Urothelium cell line (cell line): Measurements from ENCODE around the gene RUSC1.
"Not testable (repeated sequence)": the region's sequence is repeated elsewhere in the genome, so short reads cannot be mapped to it uniquely, and the experiment has no call there.

Source experiments
- DNase-seq: peaks from one replicate; pipeline ENCODE4 v3.0.0; 2011; ENCODE audit warnings: low spot score, mixed read lengths
- FAIRE-seq: peaks from 2 replicates; lab custom pipeline; 2011; peaks lifted over from hg19 to GRCh38; lab: Jason Lieb, UNC

RUSC1 gene

DNA sequence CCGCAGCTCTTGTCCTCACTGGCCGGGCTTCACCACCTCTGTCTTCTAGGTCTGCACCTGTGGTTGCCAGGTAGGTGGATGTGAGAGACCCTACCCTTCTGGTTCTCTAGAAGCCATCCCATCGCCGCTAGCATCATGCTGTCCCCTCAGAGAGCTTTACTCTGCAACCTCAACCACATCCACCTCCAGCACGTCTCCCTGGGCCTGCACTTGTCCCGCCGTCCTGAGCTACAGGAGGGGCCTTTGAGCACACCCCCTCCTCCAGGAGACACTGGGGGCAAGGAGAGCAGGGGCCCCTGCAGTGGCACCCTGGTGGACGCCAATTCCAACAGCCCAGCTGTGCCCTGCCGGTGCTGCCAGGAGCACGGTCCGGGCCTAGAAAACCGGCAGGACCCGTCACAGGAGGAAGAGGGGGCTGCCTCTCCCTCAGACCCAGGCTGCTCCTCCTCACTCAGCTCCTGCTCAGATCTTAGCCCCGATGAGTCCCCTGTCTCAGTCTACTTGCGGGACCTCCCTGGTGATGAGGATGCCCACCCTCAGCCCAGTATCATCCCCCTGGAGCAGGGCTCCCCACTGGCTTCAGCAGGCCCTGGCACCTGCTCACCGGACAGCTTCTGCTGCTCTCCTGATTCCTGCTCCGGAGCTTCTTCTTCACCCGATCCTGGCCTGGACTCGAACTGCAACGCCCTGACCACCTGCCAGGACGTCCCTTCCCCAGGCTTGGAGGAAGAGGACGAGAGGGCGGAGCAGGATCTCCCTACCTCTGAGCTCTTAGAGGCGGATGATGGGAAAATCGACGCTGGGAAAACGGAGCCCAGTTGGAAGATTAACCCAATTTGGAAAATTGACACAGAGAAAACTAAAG is 1.2 kb downstream of the RUSC1 start:
- DNase-seq = no peak
- no peak for FAIRE-seq

DNA sequence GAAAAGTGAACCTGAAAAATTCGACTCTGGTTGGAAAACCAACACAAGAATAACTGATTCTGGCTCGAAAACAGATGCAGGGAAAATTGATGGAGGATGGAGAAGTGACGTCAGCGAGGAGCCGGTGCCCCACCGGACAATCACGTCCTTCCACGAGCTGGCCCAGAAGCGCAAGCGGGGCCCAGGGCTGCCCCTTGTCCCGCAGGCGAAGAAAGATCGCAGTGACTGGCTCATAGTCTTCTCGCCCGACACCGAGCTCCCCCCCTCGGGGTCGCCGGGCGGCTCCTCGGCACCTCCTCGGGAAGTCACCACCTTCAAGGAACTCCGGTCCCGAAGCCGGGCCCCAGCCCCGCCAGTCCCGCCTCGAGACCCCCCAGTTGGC is 1.9 kb downstream of the RUSC1 start:
- no peak for DNase-seq
- no peak for FAIRE-seq

DNA sequence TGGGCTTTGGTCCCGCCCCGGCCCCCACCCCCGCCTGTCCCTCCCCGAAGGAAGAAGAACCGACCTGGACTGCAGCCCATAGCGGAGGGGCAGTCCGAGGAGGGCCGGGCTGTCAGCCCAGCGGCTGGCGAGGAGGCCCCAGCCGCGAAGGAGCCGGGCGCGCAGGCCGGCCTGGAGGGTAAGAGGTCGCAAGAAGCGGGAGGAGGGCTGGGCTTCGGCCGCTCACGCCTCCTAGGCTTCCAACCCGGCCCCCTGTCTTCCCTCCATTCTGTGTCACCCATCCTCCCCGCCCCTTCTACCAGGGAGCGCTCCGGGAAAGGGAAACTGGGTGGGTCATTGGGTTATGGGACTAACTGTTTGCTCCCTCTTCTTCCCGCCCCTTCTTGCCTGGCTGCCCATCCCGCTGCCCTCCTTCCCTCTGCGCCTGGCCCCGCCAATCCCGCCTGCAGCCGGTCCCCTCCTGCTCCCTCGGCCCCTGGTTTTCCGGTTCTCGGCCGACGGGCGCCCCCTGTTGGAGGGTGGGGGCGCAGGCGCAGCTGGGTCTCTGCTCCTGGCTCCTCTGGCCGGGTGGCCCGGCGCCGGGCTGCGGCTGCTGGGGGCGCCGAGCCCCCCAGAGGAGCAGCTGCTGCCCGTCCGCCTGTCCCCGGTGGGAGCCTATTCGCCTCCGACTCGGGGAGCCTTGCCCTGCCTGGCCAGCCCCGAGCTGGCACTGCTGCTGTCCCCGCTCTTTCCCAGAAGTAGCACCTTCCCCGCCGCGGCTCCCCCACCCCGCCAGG is 2.4 kb downstream of the RUSC1 start:
- peak; percentile 91 for DNase-seq
- FAIRE-seq = peak; percentile 13

DNA sequence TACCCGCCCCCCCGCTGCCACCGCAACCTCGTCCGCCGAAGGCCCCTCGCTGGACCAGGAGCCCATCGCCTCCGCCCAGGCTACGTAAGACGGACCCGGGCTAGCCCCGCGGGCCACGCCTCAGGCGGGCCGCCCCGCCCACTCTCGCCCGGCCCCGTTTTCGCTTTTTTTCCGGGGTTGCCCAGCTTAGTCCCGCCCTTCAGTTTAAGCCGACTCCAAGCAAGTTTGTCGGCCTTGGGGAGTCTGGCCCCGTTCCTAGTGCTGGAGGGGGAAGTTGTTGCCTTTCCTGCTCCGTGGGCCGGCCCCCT is 3.0 kb downstream of the RUSC1 start:
- FAIRE-seq (peak; percentile 90), DNase-seq (peak; percentile 88)

DNA sequence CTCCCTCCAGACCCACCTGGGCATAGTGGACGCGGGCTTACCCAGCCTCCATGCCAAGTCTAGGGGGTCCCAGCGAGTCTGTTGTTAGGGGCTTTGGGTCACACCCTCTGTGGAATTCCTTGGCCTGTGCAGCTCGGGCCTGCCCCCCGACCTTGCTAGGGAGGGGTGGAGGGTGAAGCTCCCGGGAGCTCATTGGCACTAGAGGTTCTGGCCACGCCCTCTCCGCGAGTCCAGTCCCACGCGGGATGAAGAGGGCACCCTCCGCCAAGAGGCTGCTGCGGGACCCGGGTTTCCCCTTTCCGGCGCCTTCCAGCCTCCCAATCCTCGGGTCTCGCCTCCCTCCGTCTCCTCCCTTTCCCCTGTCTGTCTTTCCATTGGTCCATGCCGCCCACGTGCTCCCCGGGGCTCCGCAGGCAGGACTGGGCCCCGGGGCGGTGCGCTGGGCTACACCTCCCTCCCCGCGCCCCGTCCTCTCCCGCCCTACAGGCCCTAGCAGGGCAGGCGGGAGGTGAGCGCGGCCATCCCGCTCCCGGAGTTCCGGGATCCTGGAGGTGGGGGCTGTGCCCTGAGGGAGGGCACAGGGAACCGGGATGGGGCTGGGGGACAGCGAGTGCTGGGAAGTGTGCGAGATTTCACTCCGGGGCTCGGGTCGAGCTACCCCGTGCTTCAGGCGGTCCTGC is 3.5 kb downstream of the RUSC1 start:
- FAIRE-seq = peak; percentile 87
- peak; percentile 97 for DNase-seq

DNA sequence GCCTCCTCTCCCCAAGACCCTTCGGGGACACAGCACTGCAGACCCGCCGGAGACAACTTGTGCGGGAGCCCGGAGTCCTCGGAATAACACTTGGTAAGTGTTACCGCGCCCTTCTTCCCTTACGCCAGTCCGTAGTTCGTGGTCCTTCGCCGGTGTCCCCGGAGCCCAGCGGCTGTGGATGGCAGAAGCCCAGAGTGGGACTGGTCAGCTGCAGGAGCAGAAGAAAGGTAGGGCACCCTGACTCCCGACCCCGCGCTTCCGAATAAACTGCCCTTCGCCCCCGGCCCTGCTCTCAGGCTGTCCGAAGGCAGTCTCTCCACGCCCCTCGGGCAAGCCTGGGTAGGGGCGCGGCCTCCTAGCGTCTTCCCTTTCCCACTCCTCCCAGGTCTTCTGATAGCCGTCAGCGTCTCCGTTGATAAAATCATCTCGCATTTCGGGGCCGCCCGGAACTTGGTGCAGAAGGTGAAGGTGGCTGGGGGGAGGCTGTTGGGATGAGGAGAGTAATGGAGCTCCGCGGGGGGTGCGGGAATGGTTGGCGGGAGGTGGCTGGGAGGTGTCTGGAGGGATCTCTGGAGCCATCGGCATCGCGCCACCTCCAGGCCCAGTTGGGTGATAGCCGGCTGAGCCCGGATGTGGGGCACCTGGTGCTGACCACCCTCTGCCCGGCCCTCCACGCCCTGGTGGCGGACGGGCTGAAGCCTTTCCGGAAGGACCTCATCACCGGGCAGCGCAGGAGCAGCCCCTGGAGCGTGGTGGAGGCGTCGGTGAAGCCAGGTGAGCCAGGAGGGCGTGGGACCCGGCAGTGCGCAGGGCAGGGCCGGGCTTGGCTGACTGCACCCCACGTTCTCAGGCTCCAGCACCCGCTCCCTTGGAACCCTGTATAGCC is 4.3 kb downstream of the RUSC1 start:
- DNase-seq (peak; percentile 81), FAIRE-seq (no peak)

DNA sequence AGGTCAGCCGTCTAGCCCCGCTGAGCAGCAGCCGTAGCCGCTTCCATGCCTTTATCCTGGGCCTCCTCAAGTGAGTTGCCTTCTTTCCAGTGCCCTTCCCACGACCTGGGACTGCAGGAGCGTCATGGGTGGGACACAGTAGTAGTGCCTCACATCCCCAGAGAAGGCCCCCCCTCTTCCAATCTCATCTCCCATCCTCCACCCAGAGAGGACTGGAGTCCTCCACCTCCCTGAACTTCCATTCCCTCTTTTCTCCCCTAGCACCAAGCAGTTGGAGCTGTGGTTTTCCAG is 4.9 kb downstream of the RUSC1 start:
- FAIRE-seq = no peak

DNA sequence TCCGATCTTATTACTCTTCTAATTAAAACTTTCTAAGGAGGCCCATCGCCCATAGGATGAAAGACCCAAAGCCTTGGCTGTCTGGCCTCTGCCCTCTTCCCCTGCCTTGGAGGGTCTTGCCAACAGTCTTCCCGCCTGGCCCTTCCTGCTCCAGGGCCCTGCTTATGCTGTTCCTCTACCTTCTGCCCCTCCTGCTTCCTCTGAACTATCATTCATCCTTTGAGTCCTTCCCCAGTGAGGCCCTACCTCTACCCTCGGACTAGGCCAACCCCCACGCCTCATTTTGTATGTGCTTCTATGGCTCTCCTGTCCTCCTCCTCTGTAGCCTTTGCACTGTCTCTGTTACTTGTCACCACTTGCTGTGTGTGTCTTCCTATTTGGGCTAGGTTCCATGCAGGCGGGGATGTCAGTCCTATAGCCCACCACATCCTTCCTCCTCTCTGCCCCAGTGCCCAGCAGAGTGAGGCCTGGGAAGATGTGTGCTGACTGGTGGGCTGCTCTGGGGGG is 5.4 kb downstream of the RUSC1 start:
- FAIRE-seq (no peak), DNase-seq (no peak)

More for the DNA sequence above, 4.9 kb downstream of the RUSC1 start:
- DNase-seq = no peak

DNA sequence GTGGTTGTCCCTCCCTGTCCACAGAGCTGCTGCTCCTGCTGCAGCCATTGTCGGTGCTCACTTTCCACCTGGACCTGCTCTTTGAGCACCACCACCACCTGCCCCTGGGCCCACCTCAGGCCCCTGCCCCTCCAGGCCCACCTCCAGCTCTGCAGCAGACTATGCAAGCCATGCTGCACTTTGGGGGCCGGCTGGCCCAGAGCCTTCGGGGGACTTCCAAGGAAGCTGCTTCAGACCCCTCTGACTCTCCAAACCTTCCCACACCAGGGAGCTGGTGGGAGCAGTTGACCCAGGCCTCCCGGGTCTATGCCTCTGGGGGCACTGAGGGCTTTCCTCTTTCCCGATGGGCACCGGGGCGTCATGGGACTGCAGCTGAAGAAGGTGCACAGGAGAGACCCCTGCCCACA is 5.9 kb downstream of the RUSC1 start:
- FAIRE-seq (no peak), DNase-seq (no peak)

DNA sequence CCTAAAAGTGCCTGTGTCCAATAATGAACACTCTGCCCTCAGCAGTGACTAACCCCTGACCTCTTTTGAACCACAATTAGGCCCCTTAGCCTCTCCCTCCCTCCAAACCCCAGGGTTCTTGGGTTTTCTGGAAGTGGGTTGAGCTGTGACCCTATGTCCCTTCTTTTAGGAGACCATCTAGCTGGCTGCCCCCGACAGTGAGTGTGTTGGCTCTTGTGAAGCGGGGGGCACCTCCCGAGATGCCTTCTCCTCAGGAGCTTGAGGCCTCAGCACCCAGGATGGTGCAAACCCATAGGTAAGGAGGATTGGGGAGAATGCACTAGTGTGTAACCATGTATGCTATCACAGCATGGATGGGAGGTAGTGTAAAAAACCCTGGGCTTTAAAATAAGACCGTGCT is 7.3 kb downstream of the RUSC1 start:
- FAIRE-seq (no peak), DNase-seq (no peak)

DNA sequence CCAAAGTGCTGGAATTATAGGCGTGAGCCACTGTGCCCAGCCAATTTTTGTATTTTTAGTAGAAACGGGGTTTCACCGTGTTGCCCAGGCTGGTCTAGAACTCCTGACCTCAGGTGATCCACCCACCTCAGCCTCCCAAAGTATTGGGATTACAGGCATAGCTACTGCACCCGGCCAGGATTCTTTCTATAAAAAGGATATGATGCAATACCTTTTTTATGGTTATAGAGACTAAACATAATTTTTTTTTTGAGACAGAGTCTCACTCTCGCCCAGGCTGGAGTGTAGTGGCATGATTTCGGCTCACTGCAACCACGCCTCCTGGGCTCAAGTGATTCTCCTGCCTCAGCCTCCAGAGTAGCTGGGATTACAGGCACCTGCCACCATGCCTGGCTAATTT is 8.2 kb downstream of the RUSC1 start:
- FAIRE-seq, DNase-seq: not testable (repeated sequence)

DNA sequence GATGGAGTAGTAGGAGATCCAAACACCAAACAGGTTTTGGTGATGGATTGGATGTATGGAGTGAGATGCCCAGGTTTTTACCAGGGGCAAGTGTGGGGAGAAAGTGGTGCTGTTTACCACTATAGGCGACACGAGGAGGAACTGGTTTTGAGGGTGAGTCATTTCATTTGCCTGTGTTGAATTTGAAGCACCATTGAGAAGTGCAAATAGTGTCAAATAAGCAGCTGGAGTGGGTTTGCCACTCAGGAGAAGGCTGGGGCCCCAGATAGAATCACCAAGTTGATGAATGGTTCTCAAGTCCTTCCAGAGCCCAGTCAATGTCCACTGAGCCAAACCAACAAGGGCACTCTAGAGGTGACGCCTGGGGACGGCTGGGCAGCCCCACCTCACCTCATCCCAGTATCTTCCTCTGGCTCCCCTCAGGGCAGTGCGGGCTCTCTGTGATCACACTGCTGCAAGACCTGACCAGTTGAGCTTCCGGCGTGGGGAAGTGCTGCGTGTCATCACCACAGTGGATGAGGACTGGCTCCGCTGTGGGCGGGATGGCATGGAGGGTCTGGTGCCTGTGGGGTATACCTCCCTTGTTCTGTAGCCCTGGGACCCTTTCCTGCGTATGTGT is 9.4 kb downstream of the RUSC1 start:
- peak; percentile 35 for FAIRE-seq
- DNase-seq = no peak

DNA sequence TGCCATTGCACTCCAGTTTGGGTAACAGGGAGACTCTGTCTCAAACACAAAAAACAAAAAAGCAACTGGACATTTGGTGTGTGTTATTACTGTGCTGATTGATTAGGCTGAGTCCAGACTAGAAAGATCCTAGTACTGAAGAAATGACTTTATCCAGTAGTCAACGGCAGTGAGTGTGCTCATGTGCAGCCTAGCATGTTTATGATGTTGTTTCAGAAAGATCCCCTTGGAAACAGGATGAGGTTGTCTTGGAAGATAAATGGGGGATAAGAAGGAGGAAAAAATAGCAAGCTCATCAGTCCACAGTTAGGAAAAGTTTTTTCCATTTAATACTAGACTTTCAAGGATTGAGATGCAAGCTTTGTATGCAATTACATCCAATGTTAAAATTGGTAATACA is 14.3 kb downstream of the RUSC1 start:
- FAIRE-seq (no peak), DNase-seq (no peak)

DNA sequence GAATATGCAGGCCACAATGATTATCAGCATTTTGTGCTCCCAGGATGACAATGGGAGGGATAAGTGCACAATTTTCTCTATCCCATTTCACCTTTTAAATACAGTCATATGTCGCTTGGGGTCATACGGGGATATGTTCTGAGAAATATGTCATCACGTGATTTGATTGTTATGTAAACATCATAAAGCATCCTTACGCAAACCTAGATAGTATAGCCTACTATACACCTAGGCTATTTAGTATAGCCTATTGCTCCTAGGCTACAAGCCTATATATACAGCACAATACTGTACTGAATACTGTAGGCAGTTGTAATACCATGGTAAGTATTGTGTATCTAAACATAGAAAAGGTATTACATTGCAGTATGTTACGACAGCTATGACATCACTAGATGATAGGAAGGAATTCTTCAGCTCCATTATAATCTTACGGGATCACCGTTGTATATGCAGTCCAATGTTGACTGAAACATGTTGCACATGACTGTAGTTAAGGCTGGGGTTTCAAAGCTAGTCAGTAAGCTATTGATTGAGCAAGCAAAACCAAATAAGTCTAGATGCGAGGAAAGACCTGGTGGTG is 18.9 kb downstream of the RUSC1 start:
- FAIRE-seq = no peak
- DNase-seq = no peak

DNA sequence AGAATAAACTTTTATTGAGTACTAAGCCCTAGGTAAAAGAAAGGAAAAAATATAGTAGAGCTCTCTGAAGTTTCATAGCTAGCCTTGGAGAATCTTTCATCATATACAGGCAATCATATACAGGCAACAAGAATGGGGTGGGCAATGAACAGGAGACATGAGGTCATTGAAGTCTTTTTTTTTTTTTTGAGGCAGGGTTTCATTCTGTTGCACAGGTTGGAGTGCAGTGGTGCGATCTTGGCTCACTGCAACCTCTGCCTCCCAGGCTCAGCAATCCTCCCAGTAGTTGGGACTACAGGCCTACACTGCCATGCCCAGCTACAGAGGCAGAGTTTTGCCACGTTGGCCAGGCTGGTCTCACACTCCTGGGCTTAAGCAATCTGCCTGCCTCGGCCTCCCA is 22.1 kb downstream of the RUSC1 start:
- DNase-seq = no peak
- FAIRE-seq = no peak

DNA sequence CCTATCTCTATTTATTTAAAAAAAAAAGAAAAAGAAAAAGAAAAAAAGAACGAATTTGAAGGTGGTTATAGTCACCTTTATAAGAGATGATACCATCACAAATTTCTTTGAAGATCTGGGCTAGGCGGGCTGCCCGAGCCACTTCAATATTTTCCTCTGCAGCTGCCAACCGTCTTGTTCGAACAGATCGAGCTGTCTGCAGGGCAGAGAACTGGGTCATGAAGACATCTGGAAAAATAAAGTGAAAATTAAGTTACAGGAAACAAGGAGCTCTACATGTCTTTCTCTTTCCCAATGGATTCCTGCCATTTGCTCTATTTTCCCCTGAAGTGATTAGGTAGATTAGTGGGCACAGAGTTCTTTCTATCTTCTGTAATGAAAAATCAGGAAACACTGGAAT is 31.9 kb downstream of the RUSC1 start:
- DNase-seq (no peak), FAIRE-seq (no peak)

DNA sequence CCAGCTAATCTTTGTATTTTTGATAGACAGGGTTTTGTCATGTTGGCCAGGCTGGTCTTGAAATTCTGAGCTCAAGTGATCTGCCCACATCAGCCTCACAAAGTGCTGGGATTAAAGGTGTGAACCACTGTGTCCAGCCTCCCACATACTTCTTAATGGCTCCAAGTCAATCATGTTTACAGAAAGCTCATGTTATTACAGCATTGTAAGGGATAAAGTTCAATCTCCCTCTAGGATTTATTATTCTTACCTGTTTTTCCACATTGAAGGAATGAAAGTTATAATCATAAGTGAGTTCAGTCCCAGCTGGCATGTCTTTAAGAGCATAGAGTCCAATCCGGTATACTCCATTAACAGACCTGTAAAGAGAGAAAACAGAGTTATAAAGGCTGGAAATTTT is 39.4 kb downstream of the RUSC1 start:
- no peak for FAIRE-seq
- no peak for DNase-seq

DNA sequence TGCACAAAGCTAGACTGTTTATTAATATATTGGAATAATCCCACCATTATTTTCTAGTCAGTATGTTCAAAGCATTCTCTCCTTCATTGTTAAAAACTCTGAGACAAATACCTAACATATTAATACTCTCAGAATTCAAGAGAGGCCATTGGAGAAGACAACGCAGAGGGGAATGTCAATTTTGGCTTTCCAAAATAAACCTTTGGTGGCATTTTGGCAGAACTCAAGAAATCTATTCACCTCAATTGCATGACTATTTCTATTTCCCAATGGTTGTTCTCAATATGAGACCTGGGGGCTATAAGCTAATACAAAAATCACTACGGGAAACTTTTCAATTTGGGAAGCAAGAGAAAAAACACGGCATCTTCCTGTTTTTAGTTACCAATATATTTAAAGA is 58.5 kb downstream of the RUSC1 start:
- DNase-seq (no peak), FAIRE-seq (no peak)

DNA sequence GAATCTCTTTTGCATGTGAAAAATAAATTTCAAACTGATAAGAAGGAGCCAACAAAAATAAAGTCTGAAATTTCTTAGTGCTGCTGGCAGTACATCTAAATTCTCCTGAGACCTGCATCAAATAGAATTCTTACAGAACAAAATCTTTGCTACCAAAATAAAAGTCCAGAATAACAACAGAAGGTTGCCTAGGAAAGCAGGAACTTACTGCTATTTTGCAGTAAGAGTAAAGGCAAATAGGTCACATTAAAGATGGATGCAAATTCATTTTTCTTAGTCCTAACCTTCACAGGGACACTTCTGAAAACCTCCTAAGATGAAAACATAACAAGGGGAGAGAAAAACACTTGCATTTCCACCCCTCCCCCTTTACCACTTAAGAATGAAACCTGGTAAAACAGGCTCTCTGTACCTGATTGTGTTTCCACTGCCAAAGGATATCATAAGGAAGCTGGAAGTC is 59.0 kb downstream of the RUSC1 start:
- DNase-seq = no peak
- no peak for FAIRE-seq
